ENCODE results near the gene RGS21. TPM values are rescaled to one million over a fixed set of nuclear protein-coding genes. Genes with fewer than 3 reads are reported as not detected.

RGS21 gene
- total RNA-seq, 4 donors from 2014 or later = not detected

DNA sequence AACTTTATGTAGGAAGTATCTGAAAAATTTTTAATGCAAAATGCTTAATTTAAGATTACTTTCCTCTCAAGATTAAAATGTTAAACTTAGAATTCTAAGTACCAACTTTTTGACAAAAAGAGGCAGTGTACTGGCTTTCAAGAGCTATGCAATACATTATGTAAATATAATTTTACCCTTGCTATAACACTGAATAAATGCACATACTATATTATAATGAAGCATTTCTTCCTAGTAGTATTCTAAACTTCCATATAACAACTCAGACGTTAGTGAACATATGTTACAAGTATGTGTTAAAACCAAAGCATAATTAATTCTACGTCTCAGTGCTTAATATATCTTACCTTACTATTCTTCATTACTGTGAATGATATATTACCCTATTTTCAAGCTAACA lies 58.5 kb downstream of the RGS21 start:
- Histone ChIP-seq H3K27me3 (no peaks in the 10 kb centered on the region), H3K4me3 (replicated peaks in 1 of 3) (no peak overlapping the region), H3K27ac (no peak overlapping the region), H3K4me1 (no peaks in the 10 kb centered on the region), H3K36me3 (no peaks in the 10 kb centered on the region), H3K9me3 (no peaks in the 10 kb centered on the region)
- 76 to 81% methylated on average over 2 of the region's 2 CpGs for WGBS, 2 donors
- no peak for DNase-seq
- TF ChIP-seq POLR2A (IDR thresholded peaks at IDR 0.05) (no peak), CTCF (IDR thresholded peaks at IDR 0.05) (no peak)
- intact Hi-C loops (cut with DNase I) = no loop called here

GRCh38 chr1:192376374-192376773 lies 59.6 kb downstream of the RGS21 start:
- no peaks in the 10 kb centered on the region for H3K36me3 ChIP-seq
- no peak overlapping the region for H3K4me3 ChIP-seq (replicated peaks in 1 of 3)
- no peaks in the 10 kb centered on the region for H3K27me3 ChIP-seq
- intact Hi-C loops (cut with DNase I) = no loop called here
- no peak for TF ChIP-seq CTCF (IDR thresholded peaks at IDR 0.05)
- no peak for TF ChIP-seq POLR2A (IDR thresholded peaks at IDR 0.05)
- 82% methylated on average over 3 of the region's 3 CpGs for WGBS, 2 donors
- H3K9me3 ChIP-seq = no peaks in the 10 kb centered on the region
- H3K27ac ChIP-seq = no peak overlapping the region
- H3K4me1 ChIP-seq = no peaks in the 10 kb centered on the region
- no peak for DNase-seq

- intact Hi-C loops (cut with DNase I) = no loop called here
Measured at GRCh38 chr1:192378276-192378675, 61.5 kb downstream of the RGS21 start.

GRCh38 chr1:192378878-192379277 lies 62.1 kb downstream of the RGS21 start:
- DNase-seq = no peak
- Histone ChIP-seq H3K27me3 (no peaks in the 10 kb centered on the region), H3K4me1 (no peaks in the 10 kb centered on the region), H3K9me3 (no peaks in the 10 kb centered on the region), H3K36me3 (no peaks in the 10 kb centered on the region), H3K27ac (no peak overlapping the region), H3K4me3 (replicated peaks in 1 of 3) (no peak overlapping the region)
- intact Hi-C loops (cut with DNase I) = no loop called here
- TF ChIP-seq CTCF (IDR thresholded peaks at IDR 0.05) (no peak), POLR2A (IDR thresholded peaks at IDR 0.05) (no peak)

More at GRCh38 chr1:192378276-192378675, 61.5 kb downstream of the RGS21 start:
- no peak for DNase-seq
- no peak for TF ChIP-seq POLR2A (IDR thresholded peaks at IDR 0.05)
- TF ChIP-seq CTCF (IDR thresholded peaks at IDR 0.05) = no peak
- Histone ChIP-seq H3K27ac (no peak overlapping the region), H3K9me3 (no peaks in the 10 kb centered on the region), H3K27me3 (no peaks in the 10 kb centered on the region), H3K4me3 (replicated peaks in 1 of 3) (no peak overlapping the region), H3K36me3 (no peaks in the 10 kb centered on the region), H3K4me1 (no peaks in the 10 kb centered on the region)

GRCh38 chr1:192379554-192379953 lies 62.8 kb downstream of the RGS21 start:
- no peak for TF ChIP-seq POLR2A (IDR thresholded peaks at IDR 0.05)
- TF ChIP-seq CTCF (IDR thresholded peaks at IDR 0.05) = no peak
- Histone ChIP-seq H3K27ac (no peak overlapping the region), H3K4me1 (no peaks in the 10 kb centered on the region), H3K36me3 (no peaks in the 10 kb centered on the region), H3K9me3 (no peaks in the 10 kb centered on the region), H3K27me3 (no peaks in the 10 kb centered on the region), H3K4me3 (replicated peaks in 1 of 3) (no peak overlapping the region)
- intact Hi-C loops (cut with DNase I) = no loop called here
- DNase-seq = no peak
- 87 to 92% methylated on average over 2 of the region's 2 CpGs for WGBS, 2 donors

Data from thyroid gland (tissue), 4 donors.